Measurements from ENCODE around the gene MAP2K5. TPM values are rescaled to one million over a fixed set of nuclear protein-coding genes. Genes with fewer than 3 reads are reported as not detected.

Gene MAP2K5
- total and polyA plus RNA-seq, 10 of the 15 experiments (the other 5 are each of a cell fraction or from before 2014, with no cell fraction given), result 1.3 to 19.4 (median 9.6) TPM

DNA sequence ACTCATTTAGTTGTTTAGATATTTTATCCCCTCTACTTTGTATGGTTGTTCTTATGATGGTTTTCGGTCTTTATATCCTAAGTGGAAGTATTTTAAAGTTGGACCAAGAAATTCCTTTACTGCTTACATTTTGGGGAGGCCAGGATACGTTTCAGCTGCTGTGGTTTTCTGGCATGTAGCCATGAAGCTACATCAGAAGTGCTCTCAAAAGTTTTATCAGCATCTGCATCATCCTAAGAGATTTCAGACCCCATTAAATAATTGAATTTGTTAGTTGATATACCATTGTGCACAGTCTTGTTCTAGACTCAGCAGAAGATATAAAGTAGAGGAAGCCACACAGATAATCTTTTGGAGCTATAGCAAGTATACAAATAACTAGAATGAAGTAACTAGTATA, 232.7 kb downstream of the MAP2K5 start:
- Histone ChIP-seq H2AFZ (ENCODE audit: control insufficient read depth, low read depth, low read length) (no peak overlapping the region), H3K4me2 (ENCODE audit: control insufficient read depth, insufficient read depth) (no peak overlapping the region), H3K4me1 (ENCODE audit: control insufficient read depth, insufficient read depth, low read length) (no peaks in the 10 kb centered on the region), H3K9ac (ENCODE audit: control insufficient read depth, insufficient read depth, low read length) (no peak overlapping the region), H3K27me3 (replicated peaks in 1 of 2; ENCODE audit: control insufficient read depth in 2 of 2, insufficient read depth in 2 of 2, low read length in 1 of 2) (no peaks in the 10 kb centered on the region), H3K27ac (ENCODE audit: control insufficient read depth, insufficient read depth) (no peak overlapping the region), H3K36me3 (ENCODE audit: control insufficient read depth in 2 of 2, insufficient read depth in 2 of 2, low read length in 1 of 2) (no peaks in the 10 kb centered on the region), H3K9me3 (replicated peaks; ENCODE audit: control insufficient read depth, insufficient read depth, low read length) (no peaks in the 10 kb centered on the region), H4K20me1 (ENCODE audit: control insufficient read depth, insufficient read depth) (no peaks in the 10 kb centered on the region), H3K4me3 (no peak overlapping the region), H3K79me2 (ENCODE audit: control insufficient read depth, insufficient read depth, low read length) (no peaks in the 10 kb centered on the region)
- POLR2A ChIA-PET, result no interaction called here
- intact Hi-C loops (cut with micrococcal nuclease; ENCODE audit: unreplicated experiment) (no loop called here), in situ Hi-C loops (cut with MboI) (no loop called here)
- TF ChIP-seq ZNF24 (IDR thresholded peaks at IDR 0.05), result no peak
- RAD21 ChIA-PET (ENCODE audit: unreplicated experiment), result no interaction called here
- DNase-seq (ENCODE audit: low read depth, low spot score), result no peak
- FAIRE-seq, result no peak
- SMC1A ChIA-PET (ENCODE audit: uncharacterized antibody, unreplicated experiment), result interaction anchor here (0.7 to 1.0 kb wide), 2 partner anchors 27 to 216 kb away, joined by 3 to 4 read pairs; no protein-coding TSS in a partner anchor
- ATAC-seq, result no peak
- 97% methylated on average over 2 of the region's 2 CpGs for WGBS (ENCODE audit: insufficient coverage, insufficient replicate concordance, low lambda C conversion rate, missing lambda C conversion rate)
- no TSS peak for BruUV-seq (replicated peaks)
- CTCF ChIA-PET, result no interaction called here

DNA sequence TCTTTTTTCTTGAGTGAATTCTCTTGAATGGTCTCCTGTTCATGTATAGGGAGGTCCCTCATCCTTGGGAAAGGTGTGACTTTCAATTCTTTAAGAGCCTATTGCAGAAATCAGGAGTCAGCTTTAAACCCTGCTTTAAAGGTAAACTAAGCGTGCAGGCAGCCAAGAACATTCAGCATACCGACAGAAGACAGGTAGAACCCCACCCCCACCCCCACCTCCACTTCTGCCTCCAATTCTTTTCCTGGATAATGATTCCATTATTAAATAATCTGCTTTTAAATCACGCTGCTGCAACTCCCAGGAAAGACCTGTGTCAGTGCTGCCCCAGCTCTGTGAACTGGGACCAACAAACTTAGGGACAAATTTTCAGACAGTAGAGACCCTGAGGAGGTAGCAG, 233.5 kb downstream of the MAP2K5 start:
- no peak for DNase-seq (ENCODE audit: low read depth, low spot score)
- no peak overlapping the region for H3K9ac ChIP-seq (ENCODE audit: control insufficient read depth, insufficient read depth, low read length)
- H3K4me2 ChIP-seq (ENCODE audit: control insufficient read depth, insufficient read depth), result no peak overlapping the region
- SMC1A ChIA-PET (ENCODE audit: uncharacterized antibody, unreplicated experiment), result interaction anchor here (1.0 kb wide), 1 partner anchor 28 kb away, joined by 4 read pairs; no protein-coding TSS in a partner anchor
- POLR2A ChIA-PET, result no interaction called here
- no peak overlapping the region for H3K4me3 ChIP-seq
- BruUV-seq (replicated peaks), result no TSS peak
- no peaks in the 10 kb centered on the region for H3K79me2 ChIP-seq (ENCODE audit: control insufficient read depth, insufficient read depth, low read length)
- no peak for TF ChIP-seq RELA (IDR thresholded peaks at IDR 0.05; ENCODE audit: borderline replicate concordance, partially characterized antibody)
- TF ChIP-seq, protein P1, sequence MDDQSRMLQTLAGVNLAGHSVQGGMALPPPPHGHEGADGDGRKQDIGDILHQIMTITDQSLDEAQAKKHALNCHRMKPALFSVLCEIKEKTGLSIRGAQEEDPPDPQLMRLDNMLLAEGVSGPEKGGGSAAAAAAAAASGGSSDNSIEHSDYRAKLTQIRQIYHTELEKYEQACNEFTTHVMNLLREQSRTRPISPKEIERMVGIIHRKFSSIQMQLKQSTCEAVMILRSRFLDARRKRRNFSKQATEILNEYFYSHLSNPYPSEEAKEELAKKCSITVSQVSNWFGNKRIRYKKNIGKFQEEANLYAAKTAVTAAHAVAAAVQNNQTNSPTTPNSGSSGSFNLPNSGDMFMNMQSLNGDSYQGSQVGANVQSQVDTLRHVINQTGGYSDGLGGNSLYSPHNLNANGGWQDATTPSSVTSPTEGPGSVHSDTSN (IDR thresholded peaks at IDR 0.05; ENCODE audit: insufficient replicate concordance, low read depth, low read length), result no peak
- no peak for TF ChIP-seq ZNF217 (IDR thresholded peaks at IDR 0.05)
- TF ChIP-seq POLR2A (IDR thresholded peaks at IDR 0.05; ENCODE audit: low read depth, low read length), result no peak
- no peak for TF ChIP-seq ETV6 (conservative IDR thresholded peaks at IDR 0.05 in 1 of 2, IDR thresholded peaks at IDR 0.05 in 1 of 2; ENCODE audit: borderline replicate concordance in 1 of 2, low read depth in 1 of 2)
- TF ChIP-seq RFX5 (IDR thresholded peaks at IDR 0.05; ENCODE audit: low read depth, low read length), result no peak
- TF ChIP-seq BRCA1 (IDR thresholded peaks at IDR 0.05; ENCODE audit: low read depth, low read length), result no peak
- TF ChIP-seq, protein P2, sequence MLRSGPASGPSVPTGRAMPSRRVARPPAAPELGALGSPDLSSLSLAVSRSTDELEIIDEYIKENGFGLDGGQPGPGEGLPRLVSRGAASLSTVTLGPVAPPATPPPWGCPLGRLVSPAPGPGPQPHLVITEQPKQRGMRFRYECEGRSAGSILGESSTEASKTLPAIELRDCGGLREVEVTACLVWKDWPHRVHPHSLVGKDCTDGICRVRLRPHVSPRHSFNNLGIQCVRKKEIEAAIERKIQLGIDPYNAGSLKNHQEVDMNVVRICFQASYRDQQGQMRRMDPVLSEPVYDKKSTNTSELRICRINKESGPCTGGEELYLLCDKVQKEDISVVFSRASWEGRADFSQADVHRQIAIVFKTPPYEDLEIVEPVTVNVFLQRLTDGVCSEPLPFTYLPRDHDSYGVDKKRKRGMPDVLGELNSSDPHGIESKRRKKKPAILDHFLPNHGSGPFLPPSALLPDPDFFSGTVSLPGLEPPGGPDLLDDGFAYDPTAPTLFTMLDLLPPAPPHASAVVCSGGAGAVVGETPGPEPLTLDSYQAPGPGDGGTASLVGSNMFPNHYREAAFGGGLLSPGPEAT (IDR thresholded peaks at IDR 0.05; ENCODE audit: low read depth), result no peak
- no peak for TF ChIP-seq KLF5 (IDR thresholded peaks at IDR 0.05; ENCODE audit: partially characterized antibody)
- TF ChIP-seq SMC3 (IDR thresholded peaks at IDR 0.05; ENCODE audit: borderline replicate concordance, low read length), result no peak
- no peak for TF ChIP-seq CEBPB (IDR thresholded peaks at IDR 0.05; ENCODE audit: borderline replicate concordance in 1 of 2, low read depth in 2 of 2, low read length in 2 of 2)
- CTCF ChIA-PET, result interaction anchor here (0.7 kb wide), 1 partner anchor 107 kb away, joined by 3 read pairs; no protein-coding TSS in a partner anchor
- no peaks in the 10 kb centered on the region for H3K36me3 ChIP-seq (ENCODE audit: control insufficient read depth in 2 of 2, insufficient read depth in 2 of 2, low read length in 1 of 2)
- H2AFZ ChIP-seq (ENCODE audit: control insufficient read depth, low read depth, low read length), result no peak overlapping the region
- no peak for ATAC-seq
- H3K27me3 ChIP-seq (replicated peaks in 1 of 2; ENCODE audit: control insufficient read depth in 2 of 2, insufficient read depth in 2 of 2, low read length in 1 of 2), result no peaks in the 10 kb centered on the region
- H4K20me1 ChIP-seq (ENCODE audit: control insufficient read depth, insufficient read depth), result no peaks in the 10 kb centered on the region
- no peak overlapping the region for H3K27ac ChIP-seq (ENCODE audit: control insufficient read depth, insufficient read depth)
- intact Hi-C loops (cut with micrococcal nuclease; ENCODE audit: unreplicated experiment) (no loop called here), in situ Hi-C loops (cut with MboI) (no loop called here)
- 97% methylated on average over 3 of the region's 3 CpGs for WGBS (ENCODE audit: insufficient coverage, insufficient replicate concordance, low lambda C conversion rate, missing lambda C conversion rate)
- no peak for FAIRE-seq
- H3K4me1 ChIP-seq (ENCODE audit: control insufficient read depth, insufficient read depth, low read length), result no peaks in the 10 kb centered on the region
- RAD21 ChIA-PET (ENCODE audit: unreplicated experiment), result no interaction called here
- H3K9me3 ChIP-seq (replicated peaks; ENCODE audit: control insufficient read depth, insufficient read depth, low read length), result no peaks in the 10 kb centered on the region

All from GM12878 (cell line).